Stomach (tissue), 9 donors: ENCODE data around the gene ZNF462. TPM values are rescaled to one million over a fixed set of nuclear protein-coding genes. Genes with fewer than 3 reads are reported as not detected.

Source experiments
- DNase-seq, 2 donors: peaks; one replicate each; pipeline versions ENCODE4 v3.0.0 to v3.0.0-alpha.2; 2013 to 2019
- H3K27ac ChIP-seq, 5 donors: fragments of 200-600 bp in 4 of 5; sonication (generic) in 4 of 5; one replicate each; pipeline ENCODE4 v1.5.1; 2013 to 2019; ENCODE audit warnings: mild to moderate bottlenecking in 1 of 5, moderate library complexity in 1 of 5
- H3K27me3 ChIP-seq, 3 donors: fragments of 200-600 bp; sonication (generic); one replicate each; pipeline ENCODE4 v1.5.1; 2017 to 2019; ENCODE audit warnings: mixed run types in 1 of 3
- H3K36me3 ChIP-seq, 4 donors: fragments of 200-600 bp; sonication (generic); 1 replicate in 3 of 4; 2 replicates in 1 of 4; pipeline ENCODE4 v1.5.1; 2016 to 2019
- H3K4me1 ChIP-seq, 4 donors: fragments of 200-600 bp; sonication (generic); one replicate each; pipeline ENCODE4 v1.5.1; 2016 to 2019
- H3K4me3 ChIP-seq, 4 donors: fragments of 200-600 bp; sonication (generic) in 3 of 4; one replicate each; pipeline ENCODE4 v1.5.1; 2016 to 2019; ENCODE audit warnings: mild to moderate bottlenecking in 1 of 4
- H3K9me3 ChIP-seq, 4 donors: fragments of 200-600 bp; sonication (generic); one replicate each; pipeline ENCODE4 v1.5.1; 2016 to 2019
- EP300 ChIP-seq: sonication (generic); formaldehyde crosslinking; IDR thresholded peaks from one replicate; pipeline ENCODE4 v1.6.1; 2017; ENCODE audit warnings: antibody characterized with exemption
- POLR2A ChIP-seq, 4 donors: fragments of 450-650 bp; IDR thresholded peaks; one replicate each; pipeline ENCODE4 v1.6.1; 2016; ENCODE audit warnings: antibody characterized with exemption in 4 of 4, control low read depth in 2 of 4, mild to moderate bottlenecking in 1 of 4, moderate library complexity in 1 of 4
- POLR2AphosphoS5 ChIP-seq, 3 donors: sonication (generic); formaldehyde crosslinking; IDR thresholded peaks; one replicate each; pipeline ENCODE4 v1.6.1; 2016; ENCODE audit warnings: antibody characterized with exemption in 3 of 3
- WGBS, 5 donors: extraction: QIAGEN DNeasy Blood & Tissue Kit in 3 of 5; methylation state at CpG; one replicate each; pipeline versions ENCODE4 v1.1.5 to v1.1.7; 2013 to 2018; 5-methylcytosine and 5-hydroxymethylcytosine counted together
- intact Hi-C: fragments of 100-400 bp; cut with DNase I; formaldehyde crosslinking; loops from one replicate; pipeline ENCODE4 v1.15.1; 2023; ENCODE audit warnings: low total_unique reads
- polyA plus RNA-seq, 3 donors: library from polyadenylated mRNA; stranded (reverse); fragments of 200-250 nt; gene quantifications; one replicate each; pipeline ENCODE4 v1.2.3, GENCODE V29; 2013
- total RNA-seq, 5 donors: library from RNA; depleted of rRNA; stranded (reverse); fragments of >200 nt; gene quantifications; one replicate each; pipeline versions ENCODE4 v1.1.0 to v1.2.3, GENCODE V29; 2014 to 2016
- TF ChIP-seq, protein P1 (sequence below), 7 experiments: fragments of 450-650 bp in 4 of 7; fragments of 200-600 bp in 3 of 7; sonication (generic) in 3 of 7; IDR thresholded peaks; one replicate each; pipeline ENCODE4 v1.5.1; 2016 to 2019; ENCODE audit warnings: antibody characterized with exemption in 7 of 7, control low read depth in 2 of 7, mild to moderate bottlenecking in 1 of 7
- donor health status: healthy with polysubstance abuse.
- donor health status: Bipolar disorder and iron deficiency.
- donor health status: healthy.

The ZNF462 gene
- total and polyA plus RNA-seq, 8 donors = 0.50 to 60.1 (median 10.1) TPM

DNA sequence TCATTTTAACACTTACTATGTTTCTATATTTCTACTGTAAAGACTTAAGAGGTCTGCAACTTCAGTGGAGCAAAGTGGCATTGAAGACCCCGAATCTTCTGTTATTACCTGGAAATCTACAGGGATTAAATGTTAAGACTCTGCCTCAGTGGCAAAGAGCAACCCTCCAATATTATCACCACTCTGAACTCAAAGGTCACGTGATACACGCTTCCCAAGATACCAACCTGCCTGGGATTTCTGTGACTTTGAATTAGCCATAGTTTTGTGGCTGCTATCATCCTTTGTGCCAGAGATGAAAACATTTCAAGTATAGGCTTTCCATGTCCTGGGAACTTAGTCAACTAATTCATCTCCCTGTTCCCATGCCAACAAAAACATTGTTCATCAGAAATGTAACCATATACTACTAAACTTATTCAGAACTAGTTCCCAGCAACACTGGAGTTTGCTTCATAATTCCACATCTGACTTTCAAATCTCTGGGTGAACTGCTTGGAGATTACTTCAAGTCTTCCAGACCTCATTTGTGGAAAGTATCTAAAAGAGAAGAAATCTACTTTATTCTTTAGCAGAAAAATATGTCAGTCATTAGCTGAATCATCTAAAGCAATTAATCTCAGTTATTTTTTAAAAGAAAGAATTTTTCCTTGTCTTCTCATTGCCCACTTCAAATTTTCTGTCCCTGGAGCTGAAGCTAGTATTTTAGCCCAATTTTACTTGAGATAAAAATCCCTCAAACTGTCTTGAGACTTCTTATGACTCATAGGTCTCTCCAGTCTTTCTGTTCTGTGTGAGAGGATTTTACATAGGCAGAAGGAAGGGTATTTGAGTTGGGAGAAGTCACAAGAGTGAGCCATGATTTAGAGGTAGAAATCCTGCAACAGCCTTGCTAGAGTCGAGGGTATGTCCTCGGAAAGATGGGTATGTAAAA, 83.0 kb downstream of the ZNF462 start:
- Histone ChIP-seq H3K27me3 (no peaks in the 10 kb centered on the region), H3K4me3 (no peak overlapping the region), H3K36me3 (peaks cover 0 to 10% (median 4%) of the 10 kb centered on the region in 4 donors), H3K9me3 (no peaks in the 10 kb centered on the region), H3K27ac (no peak overlapping the region), H3K4me1 (no peaks in the 10 kb centered on the region)
- DNase-seq = no peak
- WGBS, 5 donors = 85 to 96% (median 91%) methylated on average over 5 of the region's 5 CpGs
- TF ChIP-seq, protein P1, sequence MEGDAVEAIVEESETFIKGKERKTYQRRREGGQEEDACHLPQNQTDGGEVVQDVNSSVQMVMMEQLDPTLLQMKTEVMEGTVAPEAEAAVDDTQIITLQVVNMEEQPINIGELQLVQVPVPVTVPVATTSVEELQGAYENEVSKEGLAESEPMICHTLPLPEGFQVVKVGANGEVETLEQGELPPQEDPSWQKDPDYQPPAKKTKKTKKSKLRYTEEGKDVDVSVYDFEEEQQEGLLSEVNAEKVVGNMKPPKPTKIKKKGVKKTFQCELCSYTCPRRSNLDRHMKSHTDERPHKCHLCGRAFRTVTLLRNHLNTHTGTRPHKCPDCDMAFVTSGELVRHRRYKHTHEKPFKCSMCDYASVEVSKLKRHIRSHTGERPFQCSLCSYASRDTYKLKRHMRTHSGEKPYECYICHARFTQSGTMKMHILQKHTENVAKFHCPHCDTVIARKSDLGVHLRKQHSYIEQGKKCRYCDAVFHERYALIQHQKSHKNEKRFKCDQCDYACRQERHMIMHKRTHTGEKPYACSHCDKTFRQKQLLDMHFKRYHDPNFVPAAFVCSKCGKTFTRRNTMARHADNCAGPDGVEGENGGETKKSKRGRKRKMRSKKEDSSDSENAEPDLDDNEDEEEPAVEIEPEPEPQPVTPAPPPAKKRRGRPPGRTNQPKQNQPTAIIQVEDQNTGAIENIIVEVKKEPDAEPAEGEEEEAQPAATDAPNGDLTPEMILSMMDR (IDR thresholded peaks at IDR 0.05) = no peak
- TF ChIP-seq EP300 (no peak), POLR2AphosphoS5 (IDR thresholded peaks at IDR 0.05) (no peak), POLR2A (IDR thresholded peaks at IDR 0.05) (no peak)
- intact Hi-C loops = no loop called here

DNA sequence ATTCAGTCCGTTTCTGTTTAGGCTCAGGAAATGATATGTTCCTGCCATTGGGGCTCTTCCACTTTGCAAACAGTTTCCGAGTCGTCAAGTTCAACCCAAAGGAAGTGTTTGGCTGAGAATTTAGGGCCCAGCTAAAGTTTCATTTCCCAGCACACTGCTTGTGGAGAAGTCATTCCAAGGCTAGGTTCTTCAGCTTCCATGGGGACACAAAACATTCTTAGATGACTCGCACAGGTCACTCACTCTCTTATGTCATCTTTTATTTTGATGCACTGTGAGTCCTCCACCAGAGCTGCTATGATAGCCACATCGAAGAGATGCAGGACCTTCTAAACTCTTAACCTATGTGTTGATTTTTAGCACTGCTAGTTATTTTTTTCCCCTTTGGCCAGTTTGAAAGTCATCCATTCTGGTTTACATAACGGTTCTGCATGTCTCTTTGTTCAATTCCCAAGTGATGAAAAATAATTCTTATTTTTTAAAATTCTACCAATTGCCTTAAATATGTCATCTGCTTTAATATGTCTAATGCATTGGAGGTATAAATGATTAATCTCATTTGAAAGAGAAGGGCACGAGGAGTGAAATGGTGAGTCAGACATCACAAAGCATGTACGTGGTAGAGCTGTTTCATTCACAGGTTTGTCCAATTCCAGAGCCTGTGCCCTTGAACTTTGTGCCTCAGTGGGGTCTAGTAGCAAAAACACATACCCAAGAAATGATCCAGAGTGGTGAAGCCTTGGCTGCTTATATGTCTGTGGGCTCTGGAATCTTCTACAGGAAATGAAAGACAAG, 84.3 kb downstream of the ZNF462 start:
- Histone ChIP-seq H3K4me1 (no peaks in the 10 kb centered on the region), H3K9me3 (no peaks in the 10 kb centered on the region), H3K27me3 (no peaks in the 10 kb centered on the region), H3K27ac (no peak overlapping the region), H3K36me3 (peaks cover 0 to 9% (median 0%) of the 10 kb centered on the region in 4 donors), H3K4me3 (no peak overlapping the region)
- intact Hi-C loops = no loop called here
- DNase-seq = no peak
- WGBS, 5 donors = 83 to 90% (median 87%) methylated on average over 8 of the region's 8 CpGs
- TF ChIP-seq, protein P1 (IDR thresholded peaks at IDR 0.05) = no peak
- TF ChIP-seq EP300 (no peak), POLR2AphosphoS5 (IDR thresholded peaks at IDR 0.05) (no peak), POLR2A (IDR thresholded peaks at IDR 0.05) (no peak)

DNA sequence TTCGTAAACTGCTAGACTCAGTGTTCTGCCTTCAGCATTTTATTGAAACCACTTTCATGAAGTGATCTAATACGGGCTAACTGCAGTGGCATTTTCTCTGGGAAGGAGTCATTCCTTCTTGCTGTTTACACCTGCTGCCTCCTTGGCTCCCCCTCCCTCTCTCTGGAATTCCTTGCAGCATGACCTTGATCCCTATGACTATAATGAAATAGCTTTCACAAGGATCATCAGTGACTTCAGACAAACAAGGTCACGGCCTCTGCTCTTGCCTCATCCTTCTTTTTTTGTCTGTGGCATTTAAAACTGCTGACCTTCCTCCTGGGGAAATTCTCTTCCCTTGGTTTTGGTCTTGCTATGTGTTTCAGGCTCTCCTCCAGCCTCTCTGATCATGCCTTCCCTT, 90.2 kb downstream of the ZNF462 start:
- H3K36me3 ChIP-seq = peaks cover 0 to 4% (median 0%) of the 10 kb centered on the region in 4 donors
- no peaks in the 10 kb centered on the region for H3K4me1 ChIP-seq
- no peak overlapping the region for H3K4me3 ChIP-seq
- H3K27ac ChIP-seq = no peak overlapping the region
- TF ChIP-seq, protein P1 (IDR thresholded peaks at IDR 0.05) = no peak
- TF ChIP-seq POLR2A (IDR thresholded peaks at IDR 0.05) (no peak), EP300 (no peak), POLR2AphosphoS5 (IDR thresholded peaks at IDR 0.05) (no peak)
- intact Hi-C loops = no loop called here
- no peak for DNase-seq
- 81 to 94% (median 85%) methylated on average over 3 of the region's 3 CpGs for WGBS, 5 donors
- H3K27me3 ChIP-seq = no peaks in the 10 kb centered on the region
- H3K9me3 ChIP-seq = no peaks in the 10 kb centered on the region

DNA sequence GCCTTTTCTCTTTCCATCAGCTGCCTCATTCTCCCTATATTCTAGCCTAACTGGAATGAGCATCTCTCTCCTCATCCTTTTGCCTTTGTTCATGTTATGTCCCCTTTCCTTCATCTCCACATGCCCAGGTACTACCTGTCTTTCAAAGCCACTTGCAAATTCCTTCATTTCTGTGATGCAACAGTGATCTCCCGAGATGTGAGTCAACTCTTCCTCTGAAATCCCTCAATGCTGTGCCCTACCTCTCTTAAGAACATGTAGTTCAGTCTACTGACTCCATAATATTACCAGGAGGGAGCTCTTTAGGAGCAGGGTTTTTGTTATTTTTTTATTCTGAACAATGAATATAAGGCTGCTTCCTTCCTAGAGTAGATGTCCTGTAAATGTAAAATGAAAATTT, 91.6 kb downstream of the ZNF462 start:
- H3K36me3 ChIP-seq = peaks cover 0 to 6% (median 0%) of the 10 kb centered on the region in 4 donors
- 81 to 97% (median 92%) methylated on average over 1 of the region's 1 CpG for WGBS, 5 donors
- intact Hi-C loops = no loop called here
- no peak for TF ChIP-seq POLR2AphosphoS5 (IDR thresholded peaks at IDR 0.05)
- TF ChIP-seq EP300 = no peak
- TF ChIP-seq POLR2A (IDR thresholded peaks at IDR 0.05) = no peak
- TF ChIP-seq, protein P1 (IDR thresholded peaks at IDR 0.05) = no peak
- no peak for DNase-seq
- H3K27me3 ChIP-seq = no peaks in the 10 kb centered on the region
- H3K4me3 ChIP-seq = no peak overlapping the region
- no peak overlapping the region for H3K27ac ChIP-seq
- H3K9me3 ChIP-seq = no peaks in the 10 kb centered on the region
- H3K4me1 ChIP-seq = no peaks in the 10 kb centered on the region
